ENCODE data around the gene GJB6.

Gene GJB6

DNA sequence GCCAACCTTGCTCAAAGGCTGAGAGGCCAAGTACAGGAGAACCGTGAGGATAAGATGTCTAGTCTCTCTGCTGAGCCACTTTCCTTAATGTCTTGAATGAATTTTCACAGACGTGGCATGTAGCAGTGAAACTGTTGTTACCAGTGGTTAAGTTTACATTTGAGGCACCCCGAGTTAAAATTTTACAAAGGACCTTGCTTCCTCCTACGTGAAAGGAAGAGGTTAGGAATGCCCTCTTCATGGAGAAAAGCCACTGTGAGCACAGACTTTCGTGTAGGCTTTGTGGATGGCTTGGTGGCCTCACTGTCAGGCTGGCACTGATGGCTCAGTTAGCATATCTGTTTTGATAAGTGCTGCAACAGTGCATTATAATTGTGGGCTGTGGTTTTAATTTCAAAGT is 42.0 kb downstream of the GJB6 start (continued):
- TF ChIP-seq, protein P1, sequence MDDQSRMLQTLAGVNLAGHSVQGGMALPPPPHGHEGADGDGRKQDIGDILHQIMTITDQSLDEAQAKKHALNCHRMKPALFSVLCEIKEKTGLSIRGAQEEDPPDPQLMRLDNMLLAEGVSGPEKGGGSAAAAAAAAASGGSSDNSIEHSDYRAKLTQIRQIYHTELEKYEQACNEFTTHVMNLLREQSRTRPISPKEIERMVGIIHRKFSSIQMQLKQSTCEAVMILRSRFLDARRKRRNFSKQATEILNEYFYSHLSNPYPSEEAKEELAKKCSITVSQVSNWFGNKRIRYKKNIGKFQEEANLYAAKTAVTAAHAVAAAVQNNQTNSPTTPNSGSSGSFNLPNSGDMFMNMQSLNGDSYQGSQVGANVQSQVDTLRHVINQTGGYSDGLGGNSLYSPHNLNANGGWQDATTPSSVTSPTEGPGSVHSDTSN (CRISPR knock-in tag; IDR thresholded peaks at IDR 0.05): no peak
- TF ChIP-seq ZNF513 (tag by site-specific recombination; IDR thresholded peaks at IDR 0.05): no peak
- TF ChIP-seq SCRT1 (tag by site-specific recombination; IDR thresholded peaks at IDR 0.05; ENCODE audit: borderline replicate concordance): no peak
- TF ChIP-seq ZBTB1 (tag by site-specific recombination; IDR thresholded peaks at IDR 0.05): no peak
- TF ChIP-seq ZNF114 (tag by site-specific recombination; IDR thresholded peaks at IDR 0.05): no peak
- no peak for TF ChIP-seq ZNF521 (tag by site-specific recombination; IDR thresholded peaks at IDR 0.05)
- no peak for TF ChIP-seq HOXA7 (CRISPR knock-in tag; IDR thresholded peaks at IDR 0.05; ENCODE audit: borderline replicate concordance)
- TF ChIP-seq ZNF350 (tag by site-specific recombination; IDR thresholded peaks at IDR 0.05): no peak
- TF ChIP-seq ZSCAN23 (tag by site-specific recombination; IDR thresholded peaks at IDR 0.05): no peak
- no peak for TF ChIP-seq ZNF274 (IDR thresholded peaks at IDR 0.05; ENCODE audit: low read length)
- no peak for TF ChIP-seq ZNF274 (tag by site-specific recombination; IDR thresholded peaks at IDR 0.05; ENCODE audit: borderline replicate concordance)
- TF ChIP-seq ZNF658 (tag by site-specific recombination; IDR thresholded peaks at IDR 0.05): no peak

DNA sequence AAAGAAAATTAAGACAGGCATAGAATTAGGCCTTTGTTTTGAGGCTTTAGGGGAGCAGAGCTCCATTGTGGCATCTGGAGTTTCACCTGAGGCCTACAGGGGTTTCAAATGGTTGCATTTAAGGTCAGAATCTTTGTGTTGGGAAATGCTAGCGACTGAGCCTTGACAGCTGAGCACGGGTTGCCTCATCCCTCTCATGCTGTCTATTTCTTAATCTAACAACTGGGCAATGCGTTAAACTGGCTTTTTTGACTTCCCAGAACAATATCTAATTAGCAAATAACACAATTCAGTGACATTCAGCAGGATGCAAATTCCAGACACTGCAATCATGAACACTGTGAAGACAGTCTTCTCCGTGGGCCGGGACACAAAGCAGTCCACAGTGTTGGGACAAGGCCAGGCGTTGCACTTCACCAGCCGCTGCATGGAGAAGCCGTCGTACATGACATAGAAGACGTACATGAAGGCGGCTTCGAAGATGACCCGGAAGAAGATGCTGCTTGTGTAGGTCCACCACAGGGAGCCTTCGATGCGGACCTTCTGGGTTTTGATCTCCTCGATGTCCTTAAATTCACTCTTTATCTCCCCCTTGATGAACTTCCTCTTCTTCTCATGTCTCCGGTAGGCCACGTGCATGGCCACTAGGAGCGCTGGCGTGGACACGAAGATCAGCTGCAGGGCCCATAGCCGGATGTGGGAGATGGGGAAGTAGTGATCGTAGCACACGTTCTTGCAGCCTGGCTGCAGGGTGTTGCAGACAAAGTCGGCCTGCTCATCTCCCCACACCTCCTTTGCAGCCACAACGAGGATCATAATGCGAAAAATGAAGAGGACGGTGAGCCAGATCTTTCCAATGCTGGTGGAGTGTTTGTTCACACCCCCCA is 43.2 kb downstream of the GJB6 start:
- Histone ChIP-seq H3K9me3 (ENCODE audit: control insufficient read depth, insufficient read depth, low read depth, low read length) (no peaks in the 10 kb centered on the region), H3K36me3 (ENCODE audit: control insufficient read depth in 2 of 2, insufficient read depth in 1 of 2, low read length in 2 of 2) (peaks cover 0 to 29% of the 10 kb centered on the region in 2 experiments; a peak in 1 of 3 replicates), H3K27ac (ENCODE audit: extremely low read depth, low read depth, low read length) (no peak overlapping the region), H3K4me1 (ENCODE audit: control insufficient read depth, insufficient read depth, low read length) (no peaks in the 10 kb centered on the region), H3K4me3 (ENCODE audit: low read depth, low read length) (no peak overlapping the region)
- POLR2A ChIA-PET: interaction anchor here (0.5 kb wide), 1 partner anchor 204 kb away, joined by 4 read pairs; no protein-coding TSS in a partner anchor
- CTCF ChIA-PET: interaction anchor here (0.6 to 0.9 kb wide), 2 partner anchors 10 to 736 kb away, joined by 3 read pairs; no protein-coding TSS in a partner anchor
- TF ChIP-seq ZFHX2 (tag by site-specific recombination; conservative IDR thresholded peaks at IDR 0.05): no peak
- no peak for TF ChIP-seq ZNF561 (tag by site-specific recombination; IDR thresholded peaks at IDR 0.05; ENCODE audit: borderline replicate concordance)
- no peak for TF ChIP-seq ZNF571 (tag by site-specific recombination; IDR thresholded peaks at IDR 0.05)
- TF ChIP-seq CTCF (tag by site-specific recombination; IDR thresholded peaks at IDR 0.05): no peak
- no peak for TF ChIP-seq ZNF350 (tag by site-specific recombination; IDR thresholded peaks at IDR 0.05)
- TF ChIP-seq ZNF488 (tag by site-specific recombination; IDR thresholded peaks at IDR 0.05): no peak
- no peak for TF ChIP-seq ZBTB6 (tag by site-specific recombination; IDR thresholded peaks at IDR 0.05)
- no peak for TF ChIP-seq ZNF114 (tag by site-specific recombination; IDR thresholded peaks at IDR 0.05)
- TF ChIP-seq ZNF214 (tag by site-specific recombination; IDR thresholded peaks at IDR 0.05; ENCODE audit: borderline replicate concordance): no peak
- TF ChIP-seq ZIC2 (tag by site-specific recombination; IDR thresholded peaks at IDR 0.05): no peak
- no peak for TF ChIP-seq ZBTB49 (tag by site-specific recombination; IDR thresholded peaks at IDR 0.05; ENCODE audit: low read depth)
- TF ChIP-seq EGR2 (tag by site-specific recombination; IDR thresholded peaks at IDR 0.05; ENCODE audit: low read depth): no peak
- TF ChIP-seq ZNF76 (tag by site-specific recombination; IDR thresholded peaks at IDR 0.05; ENCODE audit: borderline replicate concordance, low read depth): no peak
- TF ChIP-seq, protein P1 (CRISPR knock-in tag; IDR thresholded peaks at IDR 0.05): no peak
- TF ChIP-seq REPIN1 (tag by site-specific recombination; IDR thresholded peaks at IDR 0.05; ENCODE audit: low read depth): no peak
